Measurements from ENCODE around the gene CEMP1.

DNA sequence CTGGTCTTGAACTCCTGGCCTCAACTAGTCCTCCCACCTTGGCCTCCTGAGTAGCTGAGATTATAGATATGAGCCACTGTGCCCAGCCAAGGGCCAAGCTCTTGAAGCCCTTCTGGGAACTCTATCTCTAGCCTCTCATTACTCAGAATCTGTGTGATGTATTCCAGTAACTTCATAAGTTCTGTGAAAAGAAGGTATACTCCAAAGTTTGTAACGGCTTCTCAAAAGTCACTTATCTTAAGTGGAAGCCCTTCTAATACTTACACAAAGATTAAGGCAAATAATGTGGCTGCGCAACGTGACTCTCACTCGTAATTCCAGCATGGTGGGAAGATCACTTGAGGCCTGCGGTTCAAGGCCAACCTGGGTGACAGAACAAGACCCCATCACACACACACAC is 36.6 kb downstream of the CEMP1 start:
- TF ChIP-seq, protein P1, sequence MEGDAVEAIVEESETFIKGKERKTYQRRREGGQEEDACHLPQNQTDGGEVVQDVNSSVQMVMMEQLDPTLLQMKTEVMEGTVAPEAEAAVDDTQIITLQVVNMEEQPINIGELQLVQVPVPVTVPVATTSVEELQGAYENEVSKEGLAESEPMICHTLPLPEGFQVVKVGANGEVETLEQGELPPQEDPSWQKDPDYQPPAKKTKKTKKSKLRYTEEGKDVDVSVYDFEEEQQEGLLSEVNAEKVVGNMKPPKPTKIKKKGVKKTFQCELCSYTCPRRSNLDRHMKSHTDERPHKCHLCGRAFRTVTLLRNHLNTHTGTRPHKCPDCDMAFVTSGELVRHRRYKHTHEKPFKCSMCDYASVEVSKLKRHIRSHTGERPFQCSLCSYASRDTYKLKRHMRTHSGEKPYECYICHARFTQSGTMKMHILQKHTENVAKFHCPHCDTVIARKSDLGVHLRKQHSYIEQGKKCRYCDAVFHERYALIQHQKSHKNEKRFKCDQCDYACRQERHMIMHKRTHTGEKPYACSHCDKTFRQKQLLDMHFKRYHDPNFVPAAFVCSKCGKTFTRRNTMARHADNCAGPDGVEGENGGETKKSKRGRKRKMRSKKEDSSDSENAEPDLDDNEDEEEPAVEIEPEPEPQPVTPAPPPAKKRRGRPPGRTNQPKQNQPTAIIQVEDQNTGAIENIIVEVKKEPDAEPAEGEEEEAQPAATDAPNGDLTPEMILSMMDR (IDR thresholded peaks at IDR 0.05) = no peak
- no peak for TF ChIP-seq POLR2A (IDR thresholded peaks at IDR 0.05)
